CD4-positive, alpha-beta T cell (primary cell): ENCODE data around the gene F2R. TPM values are rescaled to one million over a fixed set of nuclear protein-coding genes. Genes with fewer than 3 reads are reported as not detected.
"Not testable (repeated sequence)": the region's sequence is repeated elsewhere in the genome, so short reads cannot be mapped to it uniquely, and the experiment has no call there.

Source experiments
- ATAC-seq: fragments of 200-7000 bp; cut with Tn5 transposase; one replicate; pipeline ENCODE4 v1.10.0; 2022; ENCODE audit warnings: mild to moderate bottlenecking; ENCODE audit not compliant: poor library complexity
- CTCF ChIA-PET: fragments of 350-600 bp; sonication (Branson Sonifier 250); formaldehyde crosslinking; loops from one replicate; lab custom pipeline; 2021; ENCODE audit warnings: antibody characterized with exemption, inconsistent platforms; lab: Charles Lee
- POLR2A ChIA-PET: fragments of 350-600 bp; sonication (Branson Sonifier 250); formaldehyde crosslinking; loops from one replicate; lab custom pipeline; 2021; ENCODE audit warnings: antibody characterized with exemption, inconsistent platforms; lab: Charles Lee
- DNase-seq, 14 experiments: peaks; one replicate each; pipeline ENCODE4 v3.0.0-alpha.2; 2013 to 2020; ENCODE audit warnings: mixed read lengths in 2 of 14
- H3K27ac ChIP-seq, 2 donors: one replicate each; pipeline versions ENCODE4 v1.5.1 to v1.7.0; 2013; ENCODE audit warnings: low read length in 2 of 2, low read depth in 1 of 2, mild to moderate bottlenecking in 1 of 2
- H3K27me3 ChIP-seq, 2 experiments: 1 replicate in 1 of 2; 2 replicates in 1 of 2; pipeline versions ENCODE4 v1.6.1 to v1.7.0; 2013; ENCODE audit warnings: low read length in 2 of 2, control low read depth in 1 of 2, mild to moderate bottlenecking in 1 of 2, moderate library complexity in 1 of 2; ENCODE audit not compliant: insufficient read depth in 2 of 2, control insufficient read depth in 1 of 2
- H3K36me3 ChIP-seq: one replicate; pipeline ENCODE4 v1.6.1; 2013; ENCODE audit warnings: low read length, control low read depth; ENCODE audit not compliant: insufficient read depth
- H3K4me1 ChIP-seq: one replicate; pipeline ENCODE4 v1.6.1; 2013; ENCODE audit warnings: low read length, control low read depth; ENCODE audit not compliant: insufficient read depth
- H3K4me3 ChIP-seq: one replicate; pipeline ENCODE4 v1.5.1; 2013; ENCODE audit warnings: mild to moderate bottlenecking, low read length, moderate library complexity
- H3K9me3 ChIP-seq, 2 experiments: 1 replicate in 1 of 2; 2 replicates in 1 of 2; pipeline versions ENCODE4 v1.6.1 to v1.7.0; 2013; ENCODE audit warnings: low read length in 2 of 2, mild to moderate bottlenecking in 2 of 2, control low read depth in 1 of 2, moderate library complexity in 1 of 2; ENCODE audit not compliant: control insufficient read depth in 1 of 2, insufficient read depth in 1 of 2
- H3K27ac Mint-ChIP-seq: one replicate; pipeline ENCODE4 v1.8.0; 2020; ENCODE audit warnings: mixed read lengths
- H3K27me3 Mint-ChIP-seq: one replicate; pipeline ENCODE4 v1.8.0; 2021; ENCODE audit warnings: mixed read lengths
- H3K36me3 Mint-ChIP-seq: one replicate; pipeline ENCODE4 v1.8.0; 2021; ENCODE audit warnings: low read depth, mixed read lengths
- H3K4me1 Mint-ChIP-seq: one replicate; pipeline ENCODE4 v1.8.0; 2021; ENCODE audit warnings: low read depth, mixed read lengths
- H3K4me3 Mint-ChIP-seq: one replicate; pipeline ENCODE4 v1.8.0; 2020; ENCODE audit warnings: mild to moderate bottlenecking, mixed read lengths
- H3K9me3 Mint-ChIP-seq: one replicate; pipeline ENCODE4 v1.8.0; 2020; ENCODE audit warnings: mixed read lengths
- intact Hi-C, 2 experiments: fragments of 100-400 bp; cut with DNase I in 1 of 2; cut with micrococcal nuclease in 1 of 2; formaldehyde crosslinking; loops; one replicate each; pipeline versions ENCODE4 v1.15.1 to v1.9.0; 2023 to 2025; cut with DNase I, micrococcal nuclease
- total RNA-seq, 174 experiments: library from RNA in 2 of 174; stranded (reverse) in 2 of 174; gene quantifications; one replicate each; pipeline ENCODE4 v1.2.3 and lab custom pipeline; 2021 to 2026
- TF ChIP-seq, protein P1 (sequence below): fragments of 200-600 bp; IDR thresholded peaks from one replicate; pipeline ENCODE4 v1.8.0; 2022; ENCODE audit warnings: antibody characterized with exemption, mild to moderate bottlenecking

Gene F2R
- total RNA-seq, 2 experiments from 2014 or later = 1.9 to 2.7 TPM

DNA sequence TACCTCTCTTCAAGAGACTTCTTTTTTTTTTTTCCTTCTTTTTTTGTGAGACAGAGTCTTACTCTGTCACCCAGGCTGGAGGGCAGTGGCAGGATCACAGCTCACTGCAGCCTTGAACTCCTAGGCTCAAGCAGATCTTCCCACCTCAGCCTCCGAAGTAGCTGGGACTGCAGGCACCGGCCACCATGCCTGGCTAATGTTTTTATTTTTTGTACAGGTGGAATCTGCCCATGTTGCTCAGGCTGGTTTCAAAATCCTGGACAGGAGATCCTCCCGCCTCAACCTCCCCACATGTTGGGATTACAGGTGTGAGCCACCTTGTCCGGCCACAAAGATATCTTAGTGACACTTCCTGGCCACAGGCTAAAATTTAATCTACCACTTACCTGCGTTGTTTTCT is 60.0 kb downstream of the F2R start:
- Mint-ChIP-seq H3K36me3 (no peaks in the 10 kb centered on the region), H3K9me3 (no peaks in the 10 kb centered on the region), H3K27me3 (no peaks in the 10 kb centered on the region), H3K27ac (no peak overlapping the region), H3K4me3 (no peak overlapping the region), H3K4me1 (peaks cover 5% of the 10 kb centered on the region)
- H3K4me3 ChIP-seq = no peak overlapping the region
- H3K27me3 ChIP-seq = no peaks in the 10 kb centered on the region
- H3K4me1 ChIP-seq = peaks cover 3% of the 10 kb centered on the region
- H3K36me3 ChIP-seq = no peaks in the 10 kb centered on the region
- ATAC-seq (no peak), DNase-seq (no peak)
- intact Hi-C loops = no loop called here
- ChIA-PET POLR2A (no interaction called here), CTCF (no interaction called here)
- H3K27ac ChIP-seq = no peak overlapping the region
- no peaks in the 10 kb centered on the region for H3K9me3 ChIP-seq
- TF ChIP-seq, protein P1, sequence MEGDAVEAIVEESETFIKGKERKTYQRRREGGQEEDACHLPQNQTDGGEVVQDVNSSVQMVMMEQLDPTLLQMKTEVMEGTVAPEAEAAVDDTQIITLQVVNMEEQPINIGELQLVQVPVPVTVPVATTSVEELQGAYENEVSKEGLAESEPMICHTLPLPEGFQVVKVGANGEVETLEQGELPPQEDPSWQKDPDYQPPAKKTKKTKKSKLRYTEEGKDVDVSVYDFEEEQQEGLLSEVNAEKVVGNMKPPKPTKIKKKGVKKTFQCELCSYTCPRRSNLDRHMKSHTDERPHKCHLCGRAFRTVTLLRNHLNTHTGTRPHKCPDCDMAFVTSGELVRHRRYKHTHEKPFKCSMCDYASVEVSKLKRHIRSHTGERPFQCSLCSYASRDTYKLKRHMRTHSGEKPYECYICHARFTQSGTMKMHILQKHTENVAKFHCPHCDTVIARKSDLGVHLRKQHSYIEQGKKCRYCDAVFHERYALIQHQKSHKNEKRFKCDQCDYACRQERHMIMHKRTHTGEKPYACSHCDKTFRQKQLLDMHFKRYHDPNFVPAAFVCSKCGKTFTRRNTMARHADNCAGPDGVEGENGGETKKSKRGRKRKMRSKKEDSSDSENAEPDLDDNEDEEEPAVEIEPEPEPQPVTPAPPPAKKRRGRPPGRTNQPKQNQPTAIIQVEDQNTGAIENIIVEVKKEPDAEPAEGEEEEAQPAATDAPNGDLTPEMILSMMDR = no peak

DNA sequence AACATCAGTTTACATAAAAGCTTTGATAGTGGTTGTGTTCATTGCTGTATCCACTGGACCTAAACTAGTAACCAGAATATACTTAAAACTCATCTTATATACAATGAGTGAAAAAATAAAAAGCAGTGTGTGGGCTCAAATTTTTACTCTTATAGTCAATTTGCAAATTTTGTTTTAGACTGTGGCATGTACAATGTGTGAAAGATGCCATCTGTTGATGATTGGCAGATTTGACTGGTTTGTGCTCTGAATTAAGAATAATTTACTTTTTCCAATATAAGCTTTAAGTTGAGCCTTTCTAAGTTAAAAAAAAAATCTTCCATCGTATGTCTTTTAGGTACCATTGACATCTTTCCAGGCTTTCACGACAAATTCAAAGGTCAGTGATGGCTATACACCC is 60.5 kb downstream of the F2R start:
- H3K36me3 ChIP-seq = no peaks in the 10 kb centered on the region
- no peak for ATAC-seq
- Mint-ChIP-seq H3K9me3 (no peaks in the 10 kb centered on the region), H3K36me3 (no peaks in the 10 kb centered on the region), H3K27me3 (no peaks in the 10 kb centered on the region), H3K27ac (no peak overlapping the region), H3K4me1 (peaks cover 5% of the 10 kb centered on the region), H3K4me3 (no peak overlapping the region)
- H3K27me3 ChIP-seq = no peaks in the 10 kb centered on the region
- no peaks in the 10 kb centered on the region for H3K9me3 ChIP-seq
- H3K27ac ChIP-seq = no peak overlapping the region
- no peak overlapping the region for H3K4me3 ChIP-seq
- CTCF ChIA-PET = no interaction called here
- peaks cover 3% of the 10 kb centered on the region for H3K4me1 ChIP-seq
- no peak for DNase-seq
- intact Hi-C loops = no loop called here
- TF ChIP-seq, protein P1 = no peak
- POLR2A ChIA-PET = no interaction called here

DNA sequence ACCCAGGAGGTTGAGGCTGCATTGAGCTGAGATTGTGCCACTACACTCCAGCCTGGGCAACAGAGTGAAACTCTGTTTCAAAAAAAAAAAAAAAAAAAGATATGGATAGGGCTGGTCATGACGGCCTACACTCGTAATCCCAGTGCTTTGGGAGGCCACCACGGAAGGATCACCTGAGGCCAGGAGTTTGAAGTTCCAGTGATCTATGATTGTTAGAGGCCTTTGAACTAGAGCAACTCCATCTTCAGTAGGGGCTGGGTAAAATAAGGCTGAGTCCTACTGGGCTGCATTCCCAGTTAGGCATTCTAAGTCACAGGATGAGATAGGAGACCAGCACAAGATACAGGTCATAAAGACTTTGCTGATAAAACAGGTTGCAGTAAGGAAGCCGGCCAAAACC is 64.7 kb downstream of the F2R start:
- H3K27me3 ChIP-seq, H3K36me3 Mint-ChIP-seq, H3K9me3 ChIP-seq, H3K27me3 Mint-ChIP-seq, POLR2A ChIA-PET, H3K9me3 Mint-ChIP-seq, H3K4me1 Mint-ChIP-seq, H3K4me3 Mint-ChIP-seq, DNase-seq, H3K27ac Mint-ChIP-seq, H3K4me1 ChIP-seq, H3K36me3 ChIP-seq, intact Hi-C loops, ATAC-seq, H3K27ac ChIP-seq, H3K4me3 ChIP-seq: not testable (repeated sequence)
- CTCF ChIA-PET = interaction anchor here (0.6 kb wide), 1 partner anchor 22 kb away, joined by 3 read pairs; no protein-coding TSS in a partner anchor

DNA sequence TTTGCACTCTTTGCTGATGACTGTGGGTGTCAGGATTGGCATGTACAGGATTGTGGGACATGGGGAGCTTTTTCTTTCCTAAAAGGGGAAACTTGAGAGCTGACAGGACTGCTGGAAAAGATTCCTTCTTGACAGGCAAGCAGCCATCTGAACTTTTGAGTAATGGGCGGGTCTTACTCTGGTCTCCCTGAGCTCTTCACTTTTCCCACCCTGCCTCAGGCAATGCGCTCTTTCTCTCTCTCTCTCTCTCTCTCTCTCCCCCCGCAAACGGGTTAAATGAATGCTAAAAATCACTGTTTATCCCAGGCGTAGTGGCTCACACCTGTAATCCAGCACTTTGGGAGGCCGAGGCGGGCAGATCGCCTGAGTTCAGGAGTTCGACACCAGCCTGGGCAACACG is 65.8 kb downstream of the F2R start:
- no peaks in the 10 kb centered on the region for H3K9me3 ChIP-seq
- no peaks in the 10 kb centered on the region for H3K4me1 ChIP-seq
- Mint-ChIP-seq H3K36me3 (no peaks in the 10 kb centered on the region), H3K27me3 (no peaks in the 10 kb centered on the region), H3K9me3 (no peaks in the 10 kb centered on the region), H3K4me1 (no peaks in the 10 kb centered on the region), H3K27ac (no peak overlapping the region), H3K4me3 (no peak overlapping the region)
- CTCF ChIA-PET = no interaction called here
- H3K36me3 ChIP-seq = no peaks in the 10 kb centered on the region
- TF ChIP-seq, protein P1 = no peak
- intact Hi-C loops = no loop called here
- ATAC-seq (no peak), DNase-seq (no peak)
- no peak overlapping the region for H3K4me3 ChIP-seq
- no peaks in the 10 kb centered on the region for H3K27me3 ChIP-seq
- POLR2A ChIA-PET = no interaction called here
- no peak overlapping the region for H3K27ac ChIP-seq
